Neural progenitor cell (in vitro differentiated cells): Measurements from ENCODE around the gene PPP4R1. TPM values are rescaled to one million over a fixed set of nuclear protein-coding genes. Genes with fewer than 3 reads are reported as not detected.

Source experiments
- DNase-seq: peaks from one replicate; pipeline ENCODE4 v3.0.0-alpha.2; 2016; ENCODE audit warnings: low spot score
- H2AFZ ChIP-seq: fragments of 200-600 bp; sonication (generic); replicated peaks from 2 replicates; pipeline ENCODE4 v1.6.1; 2016; ENCODE audit warnings: antibody characterized with exemption
- H3F3A ChIP-seq: fragments of 200-600 bp; sonication (generic); 2 replicates; pipeline ENCODE4 v1.6.1; 2016; ENCODE audit warnings: antibody characterized with exemption, low read depth
- H3K27ac ChIP-seq: fragments of 200-600 bp; sonication (generic); 2 replicates; pipeline ENCODE4 v1.5.1; 2016; ENCODE audit warnings: mild to moderate bottlenecking
- H3K27me3 ChIP-seq: fragments of 200-600 bp; sonication (generic); 2 replicates; pipeline ENCODE4 v1.6.1; 2016; ENCODE audit warnings: mild to moderate bottlenecking, moderate library complexity
- H3K36me3 ChIP-seq: fragments of 200-600 bp; sonication (generic); 2 replicates; pipeline ENCODE4 v1.5.1; 2016
- H3K4me1 ChIP-seq: fragments of 200-600 bp; sonication (generic); 2 replicates; pipeline ENCODE4 v1.6.1; 2016; ENCODE audit warnings: mixed run types
- H3K4me2 ChIP-seq: fragments of 200-600 bp; sonication (generic); 2 replicates; pipeline ENCODE4 v1.6.1; 2016
- H3K4me3 ChIP-seq: fragments of 200-600 bp; sonication (generic); 2 replicates; pipeline ENCODE4 v1.5.1; 2016
- H3K79me2 ChIP-seq: fragments of 200-600 bp; sonication (generic); 2 replicates; pipeline ENCODE4 v1.6.1; 2016; ENCODE audit warnings: low read depth
- H3K9ac ChIP-seq: fragments of 200-600 bp; sonication (generic); 2 replicates; pipeline ENCODE4 v1.6.1; 2016
- H3K9me3 ChIP-seq: fragments of 200-600 bp; sonication (generic); 2 replicates; pipeline ENCODE4 v1.5.1; 2016; ENCODE audit warnings: low read depth
- H4K20me1 ChIP-seq: fragments of 200-600 bp; sonication (generic); 2 replicates; pipeline ENCODE4 v1.6.1; 2016; ENCODE audit warnings: low read depth
- H3K27ac Mint-ChIP-seq: 3 replicates; pipeline ENCODE4 v1.8.0; 2021; ENCODE audit warnings: mixed read lengths
- H3K27me3 Mint-ChIP-seq: 2 replicates; pipeline ENCODE4 v1.8.0; 2022; ENCODE audit warnings: low read depth, mild to moderate bottlenecking, inconsistent platforms, moderate library complexity, mixed read lengths; ENCODE audit not compliant: insufficient read depth
- H3K36me3 Mint-ChIP-seq: 3 replicates; pipeline ENCODE4 v1.8.0; 2021; ENCODE audit warnings: mixed read lengths
- H3K4me1 Mint-ChIP-seq: 3 replicates; pipeline ENCODE4 v1.8.0; 2021; ENCODE audit warnings: mixed read lengths
- H3K4me3 Mint-ChIP-seq: 3 replicates; pipeline ENCODE4 v1.8.0; 2021; ENCODE audit warnings: mild to moderate bottlenecking, moderate library complexity, mixed read lengths
- H3K9me3 Mint-ChIP-seq: 3 replicates; pipeline ENCODE4 v1.8.0; 2020; ENCODE audit warnings: mixed read lengths
- EZH2 ChIP-seq: fragments of 200-600 bp; sonication (generic); IDR thresholded peaks from 2 replicates; pipeline ENCODE4 v1.6.1; 2017; ENCODE audit warnings: antibody characterized with exemption, mild to moderate bottlenecking, moderate library complexity
- EZH2phosphoT487 ChIP-seq: fragments of 200-600 bp; sonication (generic); IDR thresholded peaks from 2 replicates; pipeline ENCODE4 v1.6.1; 2017; ENCODE audit warnings: antibody characterized with exemption
- total RNA-seq: library from RNA; depleted of rRNA; stranded (reverse); fragments of >200 nt; gene quantifications from 2 replicates; pipeline ENCODE4 v1.2.3, GENCODE V29; 2015; ENCODE audit warnings: low replicate concordance
- TF ChIP-seq, protein P1 (sequence below): fragments of 200-600 bp; sonication (generic); IDR thresholded peaks from 2 replicates; pipeline ENCODE4 v1.5.1; 2017; ENCODE audit warnings: antibody characterized with exemption, mild to moderate bottlenecking

Gene PPP4R1
- total RNA-seq, 1 donor from 2014 or later = 102 TPM

DNA sequence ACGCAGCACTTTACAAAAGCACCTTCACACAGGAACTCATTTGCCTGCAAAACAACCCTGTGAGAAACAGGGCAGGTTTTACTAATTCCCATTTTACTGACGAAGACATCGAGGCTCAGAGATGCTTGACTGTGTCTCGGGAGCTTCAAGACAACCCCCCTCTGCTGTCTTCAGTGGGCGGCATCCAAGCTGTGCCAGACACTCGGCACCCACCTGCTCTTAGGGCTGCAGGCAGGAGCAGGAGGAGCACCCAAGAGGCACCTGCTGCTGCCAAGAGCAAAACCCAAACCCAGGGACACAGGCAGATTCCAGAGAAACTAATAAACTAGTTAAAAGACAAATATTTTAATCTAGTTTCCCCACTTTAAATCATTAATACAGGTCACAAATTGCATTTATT, 67.9 kb downstream of the PPP4R1 start:
- Histone ChIP-seq H3K4me1 (no peaks in the 10 kb centered on the region), H3K9me3 (no peaks in the 10 kb centered on the region), H2AFZ (no peak overlapping the region), H3K27ac (no peak overlapping the region), H3K79me2 (no peaks in the 10 kb centered on the region), H3K4me2 (no peak overlapping the region), H3K27me3 (no peaks in the 10 kb centered on the region), H3K36me3 (peaks cover 26% of the 10 kb centered on the region), H4K20me1 (no peaks in the 10 kb centered on the region), H3K9ac (no peak overlapping the region), H3K4me3 (no peak overlapping the region), H3F3A (no peaks in the 10 kb centered on the region)
- H3K4me3 Mint-ChIP-seq = no peak overlapping the region
- H3K4me1 Mint-ChIP-seq = peaks cover 11% of the 10 kb centered on the region
- peaks cover 3% of the 10 kb centered on the region for H3K27me3 Mint-ChIP-seq
- DNase-seq = no peak
- H3K36me3 Mint-ChIP-seq = peaks cover 57% of the 10 kb centered on the region
- H3K27ac Mint-ChIP-seq = no peak overlapping the region
- no peak for TF ChIP-seq EZH2
- TF ChIP-seq, protein P1, sequence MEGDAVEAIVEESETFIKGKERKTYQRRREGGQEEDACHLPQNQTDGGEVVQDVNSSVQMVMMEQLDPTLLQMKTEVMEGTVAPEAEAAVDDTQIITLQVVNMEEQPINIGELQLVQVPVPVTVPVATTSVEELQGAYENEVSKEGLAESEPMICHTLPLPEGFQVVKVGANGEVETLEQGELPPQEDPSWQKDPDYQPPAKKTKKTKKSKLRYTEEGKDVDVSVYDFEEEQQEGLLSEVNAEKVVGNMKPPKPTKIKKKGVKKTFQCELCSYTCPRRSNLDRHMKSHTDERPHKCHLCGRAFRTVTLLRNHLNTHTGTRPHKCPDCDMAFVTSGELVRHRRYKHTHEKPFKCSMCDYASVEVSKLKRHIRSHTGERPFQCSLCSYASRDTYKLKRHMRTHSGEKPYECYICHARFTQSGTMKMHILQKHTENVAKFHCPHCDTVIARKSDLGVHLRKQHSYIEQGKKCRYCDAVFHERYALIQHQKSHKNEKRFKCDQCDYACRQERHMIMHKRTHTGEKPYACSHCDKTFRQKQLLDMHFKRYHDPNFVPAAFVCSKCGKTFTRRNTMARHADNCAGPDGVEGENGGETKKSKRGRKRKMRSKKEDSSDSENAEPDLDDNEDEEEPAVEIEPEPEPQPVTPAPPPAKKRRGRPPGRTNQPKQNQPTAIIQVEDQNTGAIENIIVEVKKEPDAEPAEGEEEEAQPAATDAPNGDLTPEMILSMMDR = no peak
- TF ChIP-seq EZH2phosphoT487 = no peak
- no peaks in the 10 kb centered on the region for H3K9me3 Mint-ChIP-seq

GRCh38 chr18:9545029-9545428, 69.3 kb downstream of the PPP4R1 start:
- Histone ChIP-seq H3K79me2 (no peaks in the 10 kb centered on the region), H3F3A (no peaks in the 10 kb centered on the region), H3K27ac (no peak overlapping the region), H4K20me1 (no peaks in the 10 kb centered on the region), H3K4me3 (no peak overlapping the region), H3K27me3 (no peaks in the 10 kb centered on the region), H3K4me1 (no peaks in the 10 kb centered on the region), H3K9me3 (no peaks in the 10 kb centered on the region), H2AFZ (no peak overlapping the region), H3K9ac (no peak overlapping the region), H3K36me3 (peaks cover 19% of the 10 kb centered on the region), H3K4me2 (no peak overlapping the region)
- Mint-ChIP-seq H3K36me3 (peaks cover 54% of the 10 kb centered on the region), H3K4me3 (no peak overlapping the region), H3K27me3 (peaks cover 3% of the 10 kb centered on the region), H3K4me1 (peaks cover 11% of the 10 kb centered on the region), H3K27ac (no peak overlapping the region), H3K9me3 (no peaks in the 10 kb centered on the region)
- TF ChIP-seq EZH2phosphoT487 = no peak
- TF ChIP-seq, protein P1 = no peak
- TF ChIP-seq EZH2 = no peak
- no peak for DNase-seq

DNA sequence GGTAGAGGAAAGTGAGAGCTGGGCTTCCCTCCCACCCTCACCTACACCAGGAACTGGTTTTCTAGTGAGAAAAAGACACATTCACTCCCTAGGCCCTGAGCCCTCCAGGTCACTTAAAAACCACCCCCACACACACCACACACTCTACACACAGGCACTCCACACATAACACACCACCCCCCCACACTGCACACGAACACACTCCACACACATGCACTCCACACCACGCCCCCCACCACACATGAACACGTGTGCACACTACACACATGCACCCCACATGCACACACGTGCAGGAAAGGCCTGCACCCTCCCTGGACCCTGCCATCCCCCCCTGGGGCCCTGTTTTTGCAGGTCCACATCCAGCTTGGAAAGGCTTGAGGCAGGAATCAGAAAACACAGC, 71.4 kb downstream of the PPP4R1 start:
- Mint-ChIP-seq H3K9me3 (no peaks in the 10 kb centered on the region), H3K36me3 (peaks cover 45% of the 10 kb centered on the region), H3K4me1 (peaks cover 11% of the 10 kb centered on the region), H3K27me3 (peaks cover 5% of the 10 kb centered on the region), H3K27ac (peak overlapping the region; percentile 31), H3K4me3 (peak overlapping the region; percentile 50)
- Histone ChIP-seq H3K79me2 (no peaks in the 10 kb centered on the region), H3F3A (no peaks in the 10 kb centered on the region), H3K36me3 (peaks cover 15% of the 10 kb centered on the region), H2AFZ (no peak overlapping the region), H3K27ac (no peak overlapping the region), H4K20me1 (no peaks in the 10 kb centered on the region), H3K9ac (no peak overlapping the region), H3K4me3 (no peak overlapping the region), H3K4me1 (no peaks in the 10 kb centered on the region), H3K9me3 (no peaks in the 10 kb centered on the region), H3K4me2 (no peak overlapping the region), H3K27me3 (no peaks in the 10 kb centered on the region)
- no peak for TF ChIP-seq EZH2
- no peak for TF ChIP-seq EZH2phosphoT487
- TF ChIP-seq, protein P1 = no peak
- DNase-seq = no peak

DNA sequence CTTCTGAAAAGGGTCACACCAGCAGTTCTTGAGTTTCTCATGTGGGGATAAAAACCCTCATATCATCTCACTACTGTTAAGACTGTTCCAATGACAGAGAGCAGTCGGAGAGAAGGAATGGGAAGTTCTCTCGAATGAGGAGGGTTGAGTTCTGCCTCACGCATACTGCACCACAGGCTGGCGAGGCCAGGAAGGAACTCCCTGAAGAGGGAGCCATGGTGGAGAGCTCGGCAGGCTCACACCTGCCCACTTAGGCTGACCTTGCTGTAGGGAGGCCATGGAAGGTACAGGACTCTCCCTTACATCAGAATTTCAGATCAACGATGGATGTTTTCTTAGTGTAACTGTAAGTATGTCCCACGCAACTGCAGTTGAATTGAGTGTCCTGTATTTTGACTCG, 74.4 kb downstream of the PPP4R1 start:
- Mint-ChIP-seq H3K9me3 (no peaks in the 10 kb centered on the region), H3K4me1 (peaks cover 21% of the 10 kb centered on the region), H3K36me3 (peaks cover 35% of the 10 kb centered on the region), H3K27ac (no peak overlapping the region), H3K27me3 (peaks cover 2% of the 10 kb centered on the region), H3K4me3 (no peak overlapping the region)
- no peaks in the 10 kb centered on the region for H3F3A ChIP-seq
- H3K36me3 ChIP-seq = no peaks in the 10 kb centered on the region
- no peak overlapping the region for H3K27ac ChIP-seq
- TF ChIP-seq EZH2phosphoT487 = no peak
- TF ChIP-seq, protein P1 = no peak
- TF ChIP-seq EZH2 = no peak
- no peaks in the 10 kb centered on the region for H4K20me1 ChIP-seq
- no peak overlapping the region for H2AFZ ChIP-seq
- H3K4me3 ChIP-seq = no peak overlapping the region
- no peak for DNase-seq
- no peaks in the 10 kb centered on the region for H3K4me1 ChIP-seq
- H3K9me3 ChIP-seq = no peaks in the 10 kb centered on the region
- H3K9ac ChIP-seq = no peak overlapping the region
- no peak overlapping the region for H3K4me2 ChIP-seq
- no peaks in the 10 kb centered on the region for H3K27me3 ChIP-seq
- no peaks in the 10 kb centered on the region for H3K79me2 ChIP-seq
